ENCODE results near the gene LRP1.

LRP1 gene

DNA sequence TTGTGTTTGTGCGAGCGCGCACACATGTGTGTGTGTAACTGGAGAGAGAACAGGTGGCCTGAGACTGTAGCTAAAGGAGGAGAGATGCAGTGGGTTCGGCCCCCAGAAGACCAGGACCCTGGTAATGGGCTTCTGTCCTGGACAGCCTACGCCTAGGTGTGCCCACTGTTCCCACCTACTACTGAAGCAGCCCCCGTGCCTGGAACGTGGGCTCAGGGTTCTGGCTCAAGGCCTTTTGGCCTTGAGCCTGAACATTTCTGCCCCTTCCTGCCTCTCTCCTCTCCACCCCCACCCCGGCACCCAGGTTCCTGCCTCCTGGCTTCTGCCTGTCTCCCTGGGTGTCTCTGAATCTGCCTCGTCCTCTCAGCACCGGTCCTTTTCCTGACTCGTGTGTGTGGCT lies 86.8 kb downstream of the LRP1 start:
- no peak for DNase-seq

DNA sequence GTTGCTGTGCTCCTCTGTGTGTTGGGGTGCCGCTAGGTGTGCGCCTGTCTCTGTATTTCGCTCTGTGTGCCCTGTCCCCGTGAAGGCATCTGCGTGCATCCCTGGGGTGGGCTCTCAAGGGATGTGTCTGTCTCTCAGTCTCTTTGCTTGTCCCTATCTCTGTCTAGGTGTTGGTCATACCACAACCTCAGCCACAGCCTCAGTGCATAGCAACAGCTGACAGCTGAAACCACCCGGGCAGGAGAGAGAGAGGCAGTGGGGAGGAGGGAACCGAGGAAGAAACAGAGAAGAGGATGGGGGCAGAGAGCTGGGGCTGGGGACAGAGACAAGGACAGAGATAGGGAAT lies 87.4 kb downstream of the LRP1 start:
- DNase-seq: no peak

DNA sequence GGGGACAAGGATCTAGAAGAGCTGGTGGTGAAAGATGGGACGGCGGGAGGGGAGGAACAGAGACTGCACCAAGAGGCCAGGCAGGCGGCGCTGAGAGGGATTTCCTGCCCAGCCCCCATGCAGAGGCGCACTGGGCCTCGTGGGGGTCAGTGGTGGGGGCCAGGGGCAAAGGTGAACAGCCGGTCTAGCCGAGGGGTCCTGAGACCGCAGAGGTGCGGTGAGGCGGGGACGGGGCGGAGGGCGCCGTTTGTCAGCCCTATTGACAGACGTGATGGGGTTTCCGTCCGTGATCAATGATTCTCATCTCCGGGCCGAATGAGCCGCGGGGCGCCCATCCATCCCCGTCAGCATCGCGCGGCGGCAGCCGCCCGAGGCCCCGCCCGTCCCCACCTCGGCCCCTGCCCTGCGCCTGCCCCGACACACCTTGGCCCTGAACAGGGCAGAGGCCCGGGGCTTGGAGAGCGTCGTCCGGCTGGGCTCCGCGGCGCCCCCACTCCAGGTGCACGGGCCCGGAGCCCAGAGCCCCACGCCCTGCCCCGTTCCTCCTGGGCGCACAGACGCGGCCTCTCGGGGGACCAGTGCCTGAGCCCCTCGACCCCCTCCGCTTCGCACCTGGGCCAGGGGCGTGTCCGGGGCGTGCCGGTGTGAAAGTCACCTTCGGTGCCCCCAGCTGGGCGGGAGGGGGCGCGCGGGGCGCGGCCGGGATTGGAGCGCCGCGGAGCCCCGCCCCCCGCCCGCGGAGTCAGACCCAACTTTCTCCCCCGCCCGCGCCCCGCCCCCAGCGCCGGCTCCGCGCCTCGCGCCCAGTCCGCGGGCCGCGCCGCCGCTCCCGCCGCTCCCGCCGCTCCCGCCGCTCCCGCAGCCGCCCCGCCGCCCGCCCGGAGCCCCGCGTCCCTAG lies 88.0 kb downstream of the LRP1 start, which contains the start of gene NXPH4:
Gene NXPH4 (plus strand): TSS at position 781 of the 898 bp plus-strand sequence. CDS start 176 bp downstream, outside the sequence.
- DNase-seq: peak; percentile 55 to 57

DNA sequence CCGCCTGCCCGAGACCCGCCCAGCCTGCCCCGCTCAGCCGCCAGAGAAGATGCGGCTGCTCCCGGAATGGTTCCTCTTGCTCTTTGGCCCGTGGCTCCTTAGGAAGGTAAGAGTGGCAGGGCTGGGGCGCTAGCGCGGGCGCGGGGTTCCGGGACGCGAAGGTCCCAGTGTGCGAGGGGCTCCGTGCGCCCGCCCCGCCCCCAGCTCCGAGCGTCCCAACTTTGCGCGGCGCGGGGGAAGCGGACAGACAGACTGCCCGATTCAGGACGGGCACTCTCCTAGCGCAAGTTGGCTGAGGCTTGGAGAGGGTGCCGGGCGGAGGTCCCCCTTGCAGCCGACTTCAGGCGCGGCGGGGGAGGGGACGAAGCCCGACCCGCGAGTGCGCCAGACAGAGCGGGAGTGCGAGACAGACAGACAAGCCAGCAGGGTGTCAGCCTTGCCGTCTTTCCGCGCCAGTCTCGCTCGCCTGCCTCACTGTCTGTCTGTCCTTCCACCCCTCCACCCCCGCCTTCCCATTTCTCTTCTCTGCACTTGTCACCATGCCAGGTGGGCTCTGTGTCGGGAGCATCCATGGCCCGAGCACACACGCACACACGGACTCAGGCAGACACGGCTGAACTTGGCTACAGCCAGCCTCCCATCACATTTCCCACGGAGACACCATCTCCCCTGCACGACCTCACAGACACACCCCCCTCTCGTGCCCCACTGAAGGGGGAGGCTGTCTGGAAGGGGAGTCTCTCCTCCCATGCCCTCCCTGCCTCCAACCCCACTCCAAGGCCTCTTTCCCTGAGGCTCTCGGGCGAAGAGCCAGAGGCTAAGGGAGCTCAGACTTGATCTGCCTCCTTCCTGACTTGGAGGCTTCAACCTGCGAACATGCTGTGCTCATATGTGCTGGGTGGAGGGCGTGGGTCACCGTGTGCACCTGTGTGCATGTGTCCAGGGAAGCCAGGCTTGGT lies 88.9 kb downstream of the LRP1 start:
- DNase-seq: no peak

DNA sequence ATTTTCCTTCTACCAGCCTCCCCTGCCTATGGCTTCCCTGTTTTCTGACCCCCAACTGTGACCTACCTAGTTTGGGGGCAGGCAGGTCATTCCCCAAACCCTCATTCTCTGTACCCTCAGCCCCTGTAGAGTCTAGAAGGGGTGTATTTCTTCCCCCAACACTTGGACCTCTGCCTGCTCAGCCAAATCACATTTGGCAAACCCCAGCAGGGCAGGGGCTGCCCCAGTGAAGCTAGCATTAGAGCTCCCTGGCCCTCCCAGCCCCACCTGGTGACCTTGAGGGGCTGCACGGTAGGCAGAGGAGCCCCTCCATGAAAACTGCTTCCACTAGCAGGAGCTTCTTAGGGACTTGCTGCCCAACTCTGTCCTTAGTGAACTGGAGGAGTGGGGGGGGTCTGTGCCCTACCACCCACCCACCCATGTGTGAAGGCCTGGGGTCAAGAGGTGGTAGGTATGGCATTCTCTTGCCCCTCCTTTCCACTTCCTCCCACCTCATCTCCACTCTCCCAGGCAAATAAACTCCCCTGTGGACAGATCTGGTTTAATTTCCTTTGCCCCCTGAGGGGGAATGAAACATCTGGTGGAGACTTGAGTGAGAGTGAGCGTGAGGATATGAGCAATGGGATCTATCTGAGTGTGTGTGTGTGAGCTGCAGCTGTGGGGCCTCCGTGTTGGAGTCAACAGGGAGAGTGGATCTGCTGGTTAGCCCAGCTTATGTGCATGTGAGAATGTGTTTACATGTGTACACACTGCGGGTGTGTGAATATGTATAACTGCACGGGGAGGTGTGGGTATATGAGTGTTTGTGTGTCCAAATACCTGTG lies 90.0 kb downstream of the LRP1 start:
- no peak for DNase-seq

- no peak for DNase-seq
These were observed 91.1 kb downstream of the LRP1 start for GRCh38 chr12:57219205-57219992.

GRCh38 chr12:57219993-57220754 lies 91.9 kb downstream of the LRP1 start:
- DNase-seq: no peak

GRCh38 chr12:57220770-57221168 lies 92.5 kb downstream of the LRP1 start:
- DNase-seq: no peak

- no peak for DNase-seq
These were observed 93.1 kb downstream of the LRP1 start for GRCh38 chr12:57221169-57221917.

- no peak for DNase-seq
These were observed 94.3 kb downstream of the LRP1 start for GRCh38 chr12:57222286-57223190.

- DNase-seq: no peak
These were observed 95.2 kb downstream of the LRP1 start for GRCh38 chr12:57223191-57224165.

- no peak for DNase-seq
These were observed 96.1 kb downstream of the LRP1 start for GRCh38 chr12:57224278-57224972.

DNA sequence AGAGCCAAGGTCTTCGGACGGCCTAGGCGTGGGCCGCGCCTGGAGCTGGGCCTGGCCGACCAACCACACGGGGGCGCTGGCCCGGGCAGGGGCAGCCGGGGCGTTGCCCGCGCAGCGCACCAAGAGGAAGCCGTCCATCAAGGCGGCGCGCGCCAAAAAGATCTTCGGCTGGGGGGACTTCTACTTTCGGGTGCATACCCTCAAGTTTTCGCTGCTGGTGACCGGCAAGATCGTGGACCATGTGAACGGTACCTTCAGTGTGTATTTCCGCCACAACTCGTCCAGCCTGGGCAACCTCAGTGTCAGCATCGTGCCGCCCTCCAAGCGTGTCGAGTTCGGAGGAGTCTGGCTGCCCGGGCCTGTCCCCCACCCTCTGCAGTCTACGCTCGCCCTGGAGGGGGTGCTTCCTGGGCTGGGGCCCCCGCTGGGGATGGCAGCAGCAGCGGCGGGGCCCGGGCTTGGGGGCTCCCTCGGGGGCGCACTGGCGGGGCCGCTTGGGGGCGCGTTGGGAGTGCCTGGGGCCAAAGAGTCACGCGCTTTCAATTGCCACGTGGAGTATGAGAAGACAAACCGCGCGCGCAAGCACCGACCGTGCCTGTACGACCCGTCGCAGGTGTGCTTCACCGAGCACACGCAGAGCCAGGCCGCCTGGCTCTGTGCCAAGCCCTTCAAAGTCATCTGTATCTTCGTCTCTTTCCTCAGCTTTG lies 96.8 kb downstream of the LRP1 start:
- DNase-seq: peak; percentile 52

DNA sequence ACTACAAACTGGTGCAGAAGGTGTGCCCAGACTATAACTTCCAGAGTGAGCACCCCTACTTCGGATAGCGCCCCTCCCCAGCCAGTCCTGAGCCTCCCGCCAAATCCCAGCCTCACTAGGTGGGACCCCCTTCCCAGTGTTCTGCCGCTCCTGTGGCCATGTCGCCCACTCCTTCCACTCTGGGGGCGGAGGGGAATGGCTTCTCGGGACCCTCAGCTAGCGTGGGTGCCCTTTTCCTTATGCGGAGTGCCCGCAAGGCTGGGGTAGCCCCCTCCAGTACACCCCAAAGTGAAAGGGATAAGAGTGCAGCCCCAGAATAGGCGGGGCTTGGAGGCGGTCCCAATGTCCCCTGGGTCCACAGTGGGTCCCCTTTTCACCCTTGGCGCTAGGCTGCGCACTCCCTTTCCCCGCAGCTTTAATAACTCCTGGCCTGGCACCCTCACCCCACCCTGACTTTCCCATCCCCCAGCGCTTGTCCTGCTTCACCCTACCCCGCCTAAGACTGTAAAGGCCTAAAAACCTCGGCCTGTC lies 97.5 kb downstream of the LRP1 start:
- DNase-seq: no peak

GRCh38 chr12:57226588-57227314 lies 98.5 kb downstream of the LRP1 start:
- no peak for DNase-seq
